Measurements from ENCODE around the gene TPRN. TPM values are rescaled to one million over a fixed set of nuclear protein-coding genes. Genes with fewer than 3 reads are reported as not detected.

The TPRN gene
- total and polyA plus RNA-seq, 2 of the 4 experiments (the other 2 are of a cell fraction): 1.8 to 5.3 TPM

DNA sequence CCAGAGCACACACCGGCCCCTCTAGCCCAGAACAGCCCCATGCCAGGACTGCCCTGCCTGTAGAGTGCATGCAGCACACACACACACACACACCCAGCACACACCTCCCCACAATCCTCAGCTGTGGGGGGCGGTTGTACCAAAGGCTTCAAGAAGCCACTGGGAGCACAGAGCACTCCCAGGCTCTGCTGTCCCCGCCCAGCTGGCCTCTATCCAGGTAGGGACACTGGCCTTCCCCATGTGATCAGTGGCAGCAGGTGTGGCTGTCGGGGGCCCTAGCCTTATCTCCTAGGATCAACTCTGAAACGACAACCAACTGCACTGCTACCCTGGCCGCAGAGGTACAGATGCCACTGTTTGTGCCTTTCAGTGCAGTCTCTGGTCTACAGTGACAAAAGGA is 14.2 kb downstream of the TPRN start:
- H3K27me3 ChIP-seq (ENCODE audit: control insufficient read depth, insufficient read depth, low read length): no peaks in the 10 kb centered on the region
- POLR2A ChIA-PET (ENCODE audit: unreplicated experiment): no interaction called here
- dilution Hi-C loops (cut with HindIII; ENCODE audit: low sequenced_read_pairs, unreplicated experiment): no loop called here

More for the DNA sequence above, 14.2 kb downstream of the TPRN start:
- Histone ChIP-seq H4K8ac (ENCODE audit: low read depth in 2 of 2, low read length in 2 of 2) (no peak overlapping the region), H4K5ac (ENCODE audit: low read depth, low read length) (no peak overlapping the region), H2BK20ac (ENCODE audit: low read depth, low read length) (no peak overlapping the region), H2BK5ac (ENCODE audit: low read depth, low read length, poor library complexity, severe bottlenecking) (no peak overlapping the region), H3K4ac (ENCODE audit: low read depth, low read length) (no peak overlapping the region), H3K36me3 (ENCODE audit: control insufficient read depth, insufficient read depth, low read length) (peaks cover 59% of the 10 kb centered on the region), H2AK9ac (replicated peaks; ENCODE audit: low read depth, low read length, poor library complexity) (no peak overlapping the region), H3K9me1 (ENCODE audit: insufficient read depth, low read length) (no peaks in the 10 kb centered on the region), H3K9me3 (ENCODE audit: control insufficient read depth, insufficient read depth, low read length) (no peaks in the 10 kb centered on the region), H3K79me1 (ENCODE audit: low read depth in 1 of 2, low read length in 2 of 2) (peaks cover 5 to 52% of the 10 kb centered on the region in 2 experiments), H3K4me2 (ENCODE audit: low read depth, low read length) (no peak overlapping the region), H3K56ac (ENCODE audit: extremely low read depth, insufficient read depth, low read length) (no peak overlapping the region), H3K23ac (ENCODE audit: low read depth, low read length) (no peak overlapping the region), H4K20me1 (ENCODE audit: insufficient read depth, low read length) (peaks cover 20% of the 10 kb centered on the region; the same call in 1 of the 2 replicates), H4K91ac (ENCODE audit: insufficient read depth, low read depth, low read length) (no peak overlapping the region), H2AFZ (replicated peaks; ENCODE audit: low read length, poor library complexity) (no peak overlapping the region), H2BK15ac (ENCODE audit: low read depth, low read length) (no peak overlapping the region), H3K4me3 (ENCODE audit: insufficient read depth, low read depth, low read length) (no peak overlapping the region), H3K4me1 (ENCODE audit: control insufficient read depth, insufficient read depth, low read length) (peaks cover 16% of the 10 kb centered on the region), H3K14ac (replicated peaks; ENCODE audit: low read depth, low read length) (no peak overlapping the region), H2BK120ac (ENCODE audit: low read depth, low read length) (no peak overlapping the region), H3K9ac (ENCODE audit: low read depth, low read length) (no peak overlapping the region), H3K18ac (ENCODE audit: low read depth, low read length) (no peak overlapping the region), H3K27ac (ENCODE audit: insufficient read depth, low read length) (no peak overlapping the region), H2AK5ac (ENCODE audit: low read depth, low read length) (no peak overlapping the region)
- intact Hi-C loops (cut with micrococcal nuclease) (no loop called here), in situ Hi-C loops (cut with MboI; ENCODE audit: low sequenced_read_pairs) (no loop called here)
- CTCF ChIA-PET: no interaction called here
- no peak for TF ChIP-seq CEBPB (IDR thresholded peaks at IDR 0.05; ENCODE audit: low read depth, low read length)
- TF ChIP-seq POLR2A (IDR thresholded peaks at IDR 0.05; ENCODE audit: low read depth, low read length): no peak
- TF ChIP-seq, protein P1, sequence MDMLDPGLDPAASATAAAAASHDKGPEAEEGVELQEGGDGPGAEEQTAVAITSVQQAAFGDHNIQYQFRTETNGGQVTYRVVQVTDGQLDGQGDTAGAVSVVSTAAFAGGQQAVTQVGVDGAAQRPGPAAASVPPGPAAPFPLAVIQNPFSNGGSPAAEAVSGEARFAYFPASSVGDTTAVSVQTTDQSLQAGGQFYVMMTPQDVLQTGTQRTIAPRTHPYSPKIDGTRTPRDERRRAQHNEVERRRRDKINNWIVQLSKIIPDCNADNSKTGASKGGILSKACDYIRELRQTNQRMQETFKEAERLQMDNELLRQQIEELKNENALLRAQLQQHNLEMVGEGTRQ (IDR thresholded peaks at IDR 0.05; ENCODE audit: low read depth, low read length): no peak
- no peak for TF ChIP-seq BHLHE40 (IDR thresholded peaks at IDR 0.05; ENCODE audit: low read depth, low read length)
- TF ChIP-seq MAZ (IDR thresholded peaks at IDR 0.05; ENCODE audit: borderline replicate concordance, low read depth, low read length): no peak
- TF ChIP-seq RCOR1 (IDR thresholded peaks at IDR 0.05; ENCODE audit: insufficient replicate concordance, low read length): no peak
- TF ChIP-seq RAD21 (IDR thresholded peaks at IDR 0.05; ENCODE audit: low read length): no peak
- no peak for TF ChIP-seq ELK1 (IDR thresholded peaks at IDR 0.05; ENCODE audit: borderline replicate concordance, low read depth, low read length)
- TF ChIP-seq NFE2L2 (IDR thresholded peaks at IDR 0.05; ENCODE audit: low read depth, low read length): no peak
- no peak for TF ChIP-seq FOS (IDR thresholded peaks at IDR 0.05; ENCODE audit: low read depth, low read length)
- no peak for TF ChIP-seq MXI1 (IDR thresholded peaks at IDR 0.05; ENCODE audit: borderline replicate concordance, low read depth, low read length)
- TF ChIP-seq, protein P2, sequence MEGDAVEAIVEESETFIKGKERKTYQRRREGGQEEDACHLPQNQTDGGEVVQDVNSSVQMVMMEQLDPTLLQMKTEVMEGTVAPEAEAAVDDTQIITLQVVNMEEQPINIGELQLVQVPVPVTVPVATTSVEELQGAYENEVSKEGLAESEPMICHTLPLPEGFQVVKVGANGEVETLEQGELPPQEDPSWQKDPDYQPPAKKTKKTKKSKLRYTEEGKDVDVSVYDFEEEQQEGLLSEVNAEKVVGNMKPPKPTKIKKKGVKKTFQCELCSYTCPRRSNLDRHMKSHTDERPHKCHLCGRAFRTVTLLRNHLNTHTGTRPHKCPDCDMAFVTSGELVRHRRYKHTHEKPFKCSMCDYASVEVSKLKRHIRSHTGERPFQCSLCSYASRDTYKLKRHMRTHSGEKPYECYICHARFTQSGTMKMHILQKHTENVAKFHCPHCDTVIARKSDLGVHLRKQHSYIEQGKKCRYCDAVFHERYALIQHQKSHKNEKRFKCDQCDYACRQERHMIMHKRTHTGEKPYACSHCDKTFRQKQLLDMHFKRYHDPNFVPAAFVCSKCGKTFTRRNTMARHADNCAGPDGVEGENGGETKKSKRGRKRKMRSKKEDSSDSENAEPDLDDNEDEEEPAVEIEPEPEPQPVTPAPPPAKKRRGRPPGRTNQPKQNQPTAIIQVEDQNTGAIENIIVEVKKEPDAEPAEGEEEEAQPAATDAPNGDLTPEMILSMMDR (conservative IDR thresholded peaks at IDR 0.05; ENCODE audit: low read depth, low read length): no peak
- TF ChIP-seq RFX5 (IDR thresholded peaks at IDR 0.05; ENCODE audit: low read depth, low read length): no peak
- no peak for TF ChIP-seq SMC3 (IDR thresholded peaks at IDR 0.05; ENCODE audit: low read depth, low read length)
- TF ChIP-seq MAFK (IDR thresholded peaks at IDR 0.05; ENCODE audit: low read depth, low read length): no peak
- TF ChIP-seq CHD1 (IDR thresholded peaks at IDR 0.05; ENCODE audit: low read depth, low read length): no peak
- 100% methylated on average over 1 of the region's 6 CpGs; no CpG with 5 or more reads in 1 of the 2 experiments for WGBS, 2 experiments (ENCODE audit: extremely low coverage in 2 of 2, insufficient read length in 1 of 2)
- DNase-seq: no peak
- ATAC-seq (ENCODE audit: low read depth): no peak
- no TSS peak for BruUV-seq (replicated peaks)
